H54 (cell line): Measurements from ENCODE around the gene RNU1-4.
"Not testable (repeated sequence)": the region's sequence is repeated elsewhere in the genome, so short reads cannot be mapped to it uniquely, and the experiment has no call there.

Experiments used
- DNase-seq: peaks from one replicate; pipeline ENCODE4 v3.0.0; 2011; ENCODE audit warnings: low spot score, mixed read lengths; ENCODE audit not compliant: insufficient read length
- FAIRE-seq: peaks from 3 replicates; lab custom pipeline; 2011; peaks lifted over from hg19 to GRCh38; lab: Jason Lieb, UNC

Gene RNU1-4

DNA sequence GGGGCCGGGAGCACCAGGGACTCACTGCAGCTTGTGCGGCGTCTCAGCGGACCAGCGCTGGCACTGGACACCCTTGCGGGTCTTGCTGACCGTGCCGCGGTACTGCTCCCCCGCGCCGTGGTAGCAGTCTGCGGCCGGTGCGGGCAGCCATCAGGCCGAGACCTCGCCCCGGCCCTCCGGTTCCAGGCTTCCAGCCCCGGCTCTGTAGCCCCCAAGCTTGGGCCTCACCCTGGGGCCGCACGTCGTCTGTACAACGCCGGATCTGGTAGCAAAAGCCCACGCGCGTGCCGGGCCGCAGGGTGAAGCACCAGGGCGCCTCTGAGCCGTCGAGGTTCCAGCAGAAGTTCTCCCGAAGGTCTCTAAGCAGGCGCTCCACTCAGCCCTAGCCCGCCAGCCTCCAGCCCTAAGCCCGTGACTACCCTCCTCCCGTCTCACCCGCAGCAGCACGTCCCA is 18.8 kb downstream of the RNU1-4 start:
- FAIRE-seq, DNase-seq: not testable (repeated sequence)

DNA sequence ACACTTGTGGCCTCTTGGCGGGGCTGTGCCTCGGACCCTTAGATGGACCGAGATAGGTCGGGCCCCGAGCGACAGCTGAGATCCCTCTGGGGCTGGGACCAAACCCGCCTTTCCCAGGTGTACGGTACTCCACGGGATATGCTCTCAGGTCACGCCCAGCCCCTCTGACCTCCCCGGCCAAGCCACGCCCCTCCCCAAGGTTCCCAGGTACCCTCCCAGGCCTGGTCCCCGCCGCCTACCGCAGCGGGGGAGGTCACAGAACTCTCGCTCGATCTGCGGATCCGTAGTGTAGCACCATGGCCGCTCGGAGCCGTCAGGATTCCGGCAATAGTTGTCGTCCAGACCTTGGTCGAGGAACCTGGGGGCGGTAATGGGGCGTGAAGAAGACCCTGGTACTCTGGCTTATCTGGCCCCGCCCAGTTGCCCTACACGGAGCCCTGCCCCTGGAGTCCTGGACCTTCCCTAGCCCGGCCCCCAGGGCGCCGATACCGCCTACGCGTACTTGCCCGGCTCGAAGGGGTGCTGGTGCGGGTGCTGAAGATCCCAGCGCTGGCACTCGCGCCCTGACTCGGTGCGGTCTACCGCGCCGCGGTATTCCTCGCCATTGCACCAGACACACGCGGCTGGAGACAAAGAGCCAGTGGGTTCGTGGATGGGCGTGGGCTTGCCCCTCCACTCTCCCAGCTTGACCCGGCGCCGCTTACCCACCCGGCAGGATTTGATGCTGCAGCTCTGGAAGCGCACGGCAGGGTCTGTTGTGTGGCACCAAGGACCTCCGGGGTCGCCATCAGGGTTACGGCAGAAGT is 19.5 kb downstream of the RNU1-4 start:
- FAIRE-seq, DNase-seq: not testable (repeated sequence)

DNA sequence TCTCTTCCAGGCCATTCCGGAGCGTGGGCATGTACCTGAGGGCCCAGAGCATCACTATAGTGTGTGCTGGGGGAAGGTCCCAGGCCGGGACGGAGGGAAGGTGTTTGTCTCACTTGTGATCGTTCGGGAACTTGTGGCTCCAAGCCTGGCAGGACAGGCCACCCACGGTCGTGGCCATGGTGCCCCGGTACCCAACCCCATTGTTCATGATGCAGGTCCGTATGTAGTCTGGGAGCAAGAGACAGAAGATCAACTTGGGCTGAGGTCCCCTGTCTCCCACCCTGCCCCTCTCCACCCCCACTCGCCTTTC is 20.1 kb downstream of the RNU1-4 start:
- not testable (repeated sequence) for DNase-seq, FAIRE-seq

DNA sequence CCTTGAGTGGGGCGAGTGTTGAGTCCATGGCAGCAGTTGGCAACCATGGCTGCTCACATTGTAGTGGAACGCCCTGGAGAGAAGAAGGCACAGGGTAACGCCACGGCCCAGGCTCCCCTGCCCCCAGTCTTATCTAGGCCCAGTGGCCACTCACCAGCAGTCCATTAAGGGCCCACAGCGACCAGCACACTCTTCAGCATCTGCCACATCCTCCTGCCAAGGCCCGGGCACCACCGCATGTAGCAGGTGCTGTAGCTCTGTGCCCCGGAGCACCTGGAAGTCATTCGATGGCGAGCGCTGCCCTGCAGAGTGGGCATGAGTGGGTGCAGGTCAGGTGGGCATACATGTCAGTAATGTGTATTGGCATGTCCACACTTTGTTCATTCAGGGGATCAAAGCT is 20.5 kb downstream of the RNU1-4 start:
- not testable (repeated sequence) for FAIRE-seq, DNase-seq

DNA sequence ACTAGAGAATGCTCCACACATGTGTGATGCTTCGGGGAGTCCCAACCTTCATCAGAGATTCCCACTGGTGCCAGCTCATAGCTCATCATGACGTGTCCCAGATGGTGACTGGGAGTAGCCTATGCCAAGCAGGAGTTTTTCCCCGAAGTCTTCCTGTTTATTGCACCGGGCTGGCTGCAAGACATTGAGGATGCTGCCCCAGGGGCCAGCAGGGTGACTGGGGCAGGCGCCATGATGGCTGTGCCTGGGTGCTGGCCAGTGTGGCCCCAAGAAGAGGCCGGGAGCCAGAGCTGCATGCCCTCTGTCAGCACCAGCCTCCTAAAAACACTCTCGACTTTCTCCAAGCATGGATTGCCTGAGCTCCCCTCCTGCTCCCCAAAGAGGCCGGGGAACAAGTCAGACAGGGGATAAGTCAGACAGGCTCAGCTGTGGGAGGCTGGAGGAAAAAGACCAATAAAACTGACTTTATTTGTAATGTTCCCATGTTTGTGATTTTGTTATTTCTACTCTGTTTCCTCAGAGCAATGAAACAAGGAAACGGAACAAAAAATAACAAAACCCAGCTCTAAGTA is 24.0 kb downstream of the RNU1-4 start:
- DNase-seq, FAIRE-seq: not testable (repeated sequence)

DNA sequence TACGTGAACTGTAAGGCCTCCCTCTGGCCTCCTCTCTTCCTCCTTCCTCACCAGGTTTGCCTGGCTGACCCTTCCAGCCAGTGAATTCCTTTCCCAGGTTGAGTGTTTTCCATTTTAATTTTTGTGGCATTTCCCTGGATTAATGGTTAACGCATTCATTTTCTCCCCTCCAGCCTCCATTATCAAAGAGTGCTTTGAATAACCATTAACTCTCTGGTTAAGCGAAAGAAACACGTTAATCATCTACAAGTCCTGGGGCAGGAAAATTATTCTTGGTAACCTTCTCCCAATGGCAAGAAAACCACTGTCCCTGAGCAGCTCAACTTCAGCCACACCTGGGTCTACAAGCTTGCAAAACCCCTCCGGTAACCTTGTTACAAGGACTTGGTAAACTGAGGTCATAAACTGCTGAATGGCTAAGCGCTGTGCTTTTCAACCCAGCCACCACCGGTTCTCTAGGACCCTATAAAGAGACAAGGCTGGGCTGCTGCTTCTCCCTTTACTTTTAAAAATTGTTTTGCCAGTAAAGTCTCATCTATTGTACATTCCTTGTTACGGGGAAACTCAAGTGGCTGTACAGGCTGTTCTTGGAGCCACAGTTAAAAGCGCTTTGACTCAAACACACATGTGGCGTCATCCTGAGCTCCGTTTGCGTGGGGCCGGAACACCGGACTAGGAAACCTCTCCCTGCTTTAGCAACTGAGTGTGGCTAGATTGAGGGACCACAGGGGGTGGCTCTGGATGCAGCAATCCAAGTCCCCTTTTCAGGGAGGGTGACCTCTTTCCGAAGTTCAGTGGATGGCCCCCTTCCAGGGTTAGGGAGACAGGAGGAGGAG is 24.7 kb downstream of the RNU1-4 start:
- FAIRE-seq, DNase-seq: not testable (repeated sequence)

DNA sequence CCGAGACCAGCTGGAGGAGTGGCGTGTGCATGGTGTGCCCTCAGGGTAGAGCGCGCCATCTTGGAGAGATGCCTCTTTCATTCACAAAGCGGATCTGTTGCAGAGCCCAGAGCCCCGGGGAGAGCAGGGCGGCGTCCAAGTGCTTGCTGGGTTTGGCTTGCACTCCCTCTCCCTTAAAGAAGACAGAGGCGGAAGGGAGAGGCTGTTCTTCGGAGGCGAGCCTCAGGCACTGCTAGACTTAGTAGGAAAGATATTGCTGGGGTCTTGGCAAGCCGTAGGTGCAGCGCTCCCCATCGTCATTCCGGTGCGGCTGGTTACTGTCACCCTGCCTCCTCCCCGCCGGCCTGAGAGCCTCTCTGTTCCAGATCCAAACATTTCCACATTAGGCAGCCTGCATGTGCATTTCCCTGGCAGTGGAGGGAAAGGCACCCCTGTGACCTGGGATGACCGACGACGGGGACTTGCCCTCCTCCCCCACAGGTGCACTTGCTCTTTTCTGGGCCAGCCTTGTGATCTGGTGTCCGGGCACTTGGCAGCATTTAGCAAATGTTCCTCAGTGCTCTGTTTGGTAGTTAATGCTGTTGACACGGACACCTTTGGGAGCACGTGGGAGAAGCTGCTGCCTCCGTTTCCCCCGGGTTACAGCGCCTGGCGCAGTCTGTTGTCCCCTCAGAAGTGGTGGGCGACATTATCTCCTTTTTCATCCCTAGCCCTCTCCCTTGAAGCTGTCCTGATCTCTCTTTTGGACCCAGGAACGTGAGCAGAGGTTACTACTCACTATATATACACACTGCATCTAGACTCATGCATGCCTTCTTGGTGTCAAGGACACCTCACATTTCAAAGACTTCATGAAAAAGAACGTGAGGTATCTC is 25.7 kb downstream of the RNU1-4 start:
- not testable (repeated sequence) for DNase-seq, FAIRE-seq

DNA sequence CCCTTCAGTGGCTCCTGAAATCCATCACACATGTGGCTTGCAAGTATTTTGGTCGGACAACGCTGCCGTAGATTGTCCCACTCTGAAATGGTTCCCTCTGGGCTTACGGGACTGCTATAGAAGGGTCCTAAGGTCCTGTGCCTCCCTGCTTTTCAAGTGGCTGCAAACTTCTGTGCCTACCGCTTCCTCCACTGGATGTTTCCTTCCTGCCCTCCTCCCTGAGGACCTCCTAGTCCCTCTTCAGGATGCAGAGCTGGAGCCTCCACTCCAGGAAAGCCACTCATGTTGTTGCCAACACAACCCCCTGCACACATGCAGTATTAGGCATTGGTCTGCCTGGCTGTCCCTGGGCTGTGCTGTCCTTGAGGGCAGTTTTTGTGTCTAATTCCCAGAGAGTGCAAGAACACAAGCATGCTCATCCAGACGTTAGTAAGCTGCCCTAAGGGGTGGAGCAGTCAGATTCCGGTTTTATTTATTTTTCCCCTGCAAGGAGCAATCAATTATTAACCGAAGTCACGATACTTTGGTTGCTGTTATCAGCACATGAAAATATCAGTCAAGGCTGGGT is 26.5 kb downstream of the RNU1-4 start:
- not testable (repeated sequence) for FAIRE-seq, DNase-seq

DNA sequence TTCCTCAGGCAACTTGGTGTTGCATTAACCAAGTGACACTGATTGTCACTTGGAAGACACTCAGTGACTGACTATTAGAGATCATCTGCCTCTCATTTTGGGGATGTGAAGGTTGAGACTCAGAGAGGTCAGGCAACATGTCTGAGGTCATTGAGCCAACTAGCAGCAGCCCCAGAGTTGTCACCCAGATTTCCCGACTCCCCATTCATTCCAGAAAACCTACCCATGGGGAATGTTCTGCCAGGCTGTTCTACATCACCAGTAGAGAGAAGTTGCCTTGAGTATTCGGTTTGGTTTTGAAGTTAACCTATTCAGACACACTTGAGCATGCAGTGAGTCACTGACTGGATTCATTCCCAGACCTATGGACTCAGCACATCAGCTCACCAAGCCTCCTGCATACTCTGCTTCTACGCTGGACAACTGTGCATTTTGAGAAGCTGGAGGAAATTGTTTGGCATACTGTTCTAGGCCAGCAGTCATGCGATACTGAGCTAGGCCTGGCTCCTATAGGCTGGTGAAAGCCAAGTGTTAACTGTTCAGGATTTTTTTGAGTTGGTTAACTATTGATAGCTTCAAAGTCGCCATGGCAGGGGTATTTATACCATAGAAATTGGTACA is 29.9 kb downstream of the RNU1-4 start:
- peak; percentile 57 for FAIRE-seq

DNA sequence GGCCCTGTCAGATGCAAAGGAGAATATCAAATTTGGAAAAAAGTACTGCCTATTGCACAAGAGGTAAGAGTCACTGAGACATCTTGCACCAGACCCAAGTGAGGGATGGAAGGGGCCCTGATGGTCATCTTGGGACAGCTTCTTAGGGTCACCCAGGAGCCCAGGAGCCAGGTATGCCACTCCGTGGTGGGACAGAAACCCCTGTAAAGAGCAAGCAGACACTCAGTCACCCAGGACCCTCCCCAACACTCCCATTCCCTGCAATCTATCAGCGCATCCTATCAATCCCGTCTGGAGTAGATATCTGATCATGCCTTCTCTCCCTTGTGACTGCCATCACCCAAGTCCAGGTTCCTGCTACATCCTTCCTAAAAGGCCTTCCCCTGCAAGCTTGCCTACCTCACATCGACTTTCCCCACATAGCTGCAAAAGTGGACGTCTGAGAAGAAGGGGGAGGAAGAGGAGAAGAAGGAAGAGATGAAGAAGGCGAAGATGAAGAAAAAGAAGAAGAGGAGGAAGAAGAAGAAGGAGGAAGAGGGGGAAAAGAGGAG is 30.7 kb downstream of the RNU1-4 start:
- peak; percentile 0 for DNase-seq
- FAIRE-seq: not testable (repeated sequence)

More for the DNA sequence above, 29.9 kb downstream of the RNU1-4 start:
- not testable (repeated sequence) for DNase-seq

DNA sequence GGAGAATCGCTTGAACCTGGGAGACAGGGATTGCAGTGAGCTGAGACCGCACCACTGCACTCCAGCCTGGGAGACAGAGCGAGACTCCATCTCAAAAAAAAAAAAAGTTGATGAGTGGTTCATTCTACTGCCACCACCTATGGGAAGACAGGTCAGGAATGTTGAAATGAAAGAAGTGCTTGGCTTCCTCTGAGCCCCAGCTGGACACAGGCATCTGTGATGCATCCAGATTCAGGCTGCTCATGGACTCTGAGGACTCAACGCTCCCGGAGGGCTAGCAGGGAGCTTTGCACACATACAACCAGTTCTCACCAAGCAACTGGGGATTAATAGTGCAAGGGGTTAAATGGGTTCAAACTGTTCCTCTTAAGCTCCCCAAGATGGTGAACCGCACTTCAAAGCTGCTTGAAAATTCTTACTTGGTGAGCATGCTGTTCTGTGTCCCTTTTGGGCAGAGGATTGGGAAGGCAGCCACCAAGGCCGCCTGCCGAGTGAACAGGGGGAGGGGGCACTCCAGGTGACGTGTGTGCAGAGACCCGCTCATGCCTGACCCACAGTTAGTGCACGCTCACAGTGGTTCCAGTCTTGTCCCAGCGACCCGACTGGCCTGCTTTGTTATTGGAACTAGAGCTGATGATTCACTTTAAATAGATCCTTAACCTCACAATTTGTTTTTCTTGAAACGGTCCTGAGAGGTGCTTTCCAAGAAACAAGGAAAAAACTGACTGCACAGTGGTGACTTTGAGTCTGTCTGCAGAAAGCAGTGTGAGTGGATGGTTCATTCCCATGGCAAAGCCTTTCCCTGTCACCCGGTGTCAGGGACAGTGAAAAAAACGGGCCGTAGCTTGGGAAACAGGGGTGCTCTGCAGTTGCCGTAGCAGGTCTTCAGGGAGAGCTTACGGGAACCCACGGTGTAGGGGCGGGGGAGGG is 32.2 kb downstream of the RNU1-4 start:
- DNase-seq, FAIRE-seq: not testable (repeated sequence)

DNA sequence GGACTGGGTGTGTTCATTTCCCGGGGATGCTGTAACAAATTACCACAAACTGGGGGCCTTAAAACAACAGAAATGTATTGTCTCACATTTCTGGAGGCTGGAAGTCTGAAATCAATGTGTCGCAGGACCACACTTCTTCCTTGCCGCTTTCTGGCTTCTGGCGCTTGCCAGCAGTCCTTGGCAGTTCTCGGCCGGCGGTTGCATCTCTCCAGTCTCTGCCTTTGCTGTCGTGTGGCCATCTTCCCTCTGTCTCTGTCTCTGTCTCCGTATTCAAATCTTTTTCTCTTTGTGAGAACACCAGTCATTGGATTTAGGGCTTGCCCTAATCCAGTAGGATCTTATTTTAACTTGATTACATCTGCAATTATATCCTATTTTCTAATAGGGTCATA is 32.9 kb downstream of the RNU1-4 start:
- not testable (repeated sequence) for DNase-seq, FAIRE-seq

DNA sequence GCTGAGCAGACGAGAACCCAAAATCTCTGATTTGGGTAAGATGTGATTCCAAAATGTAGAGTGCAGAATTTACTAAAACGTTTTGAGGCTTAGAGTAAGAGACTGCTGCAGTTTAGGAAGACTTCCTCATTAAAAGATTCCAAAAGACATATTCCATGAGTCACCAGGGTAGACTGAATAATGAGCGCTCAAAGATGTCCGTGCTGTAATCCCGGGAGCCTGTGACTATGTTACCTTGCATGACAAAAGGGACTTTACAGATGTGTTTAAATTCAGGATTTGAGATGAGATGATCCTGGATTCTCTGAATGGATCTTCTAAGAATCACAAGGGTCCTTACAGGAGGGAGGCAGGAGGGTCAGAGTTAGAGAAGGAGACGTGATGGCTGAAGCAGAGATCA is 33.4 kb downstream of the RNU1-4 start:
- FAIRE-seq, DNase-seq: not testable (repeated sequence)

DNA sequence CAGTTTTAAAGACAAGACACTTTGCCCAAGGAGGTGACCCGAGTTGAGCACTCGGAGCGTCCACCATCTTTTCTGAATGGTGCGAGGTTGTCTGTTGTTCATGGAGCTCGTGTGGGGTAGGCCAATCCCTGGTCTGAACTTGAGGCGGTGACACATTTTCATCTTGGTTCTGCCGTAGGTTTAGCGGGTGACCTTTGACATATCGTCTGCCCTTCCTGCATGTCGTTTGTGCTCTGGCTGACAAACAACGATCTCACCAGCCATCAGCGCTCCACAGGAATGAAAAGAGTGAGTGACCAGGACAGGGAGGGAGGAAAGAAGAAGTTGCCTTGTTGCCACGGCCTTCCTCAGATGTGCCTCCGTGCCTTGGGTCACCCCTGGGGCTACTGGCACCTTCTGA is 34.5 kb downstream of the RNU1-4 start:
- FAIRE-seq, DNase-seq: not testable (repeated sequence)

DNA sequence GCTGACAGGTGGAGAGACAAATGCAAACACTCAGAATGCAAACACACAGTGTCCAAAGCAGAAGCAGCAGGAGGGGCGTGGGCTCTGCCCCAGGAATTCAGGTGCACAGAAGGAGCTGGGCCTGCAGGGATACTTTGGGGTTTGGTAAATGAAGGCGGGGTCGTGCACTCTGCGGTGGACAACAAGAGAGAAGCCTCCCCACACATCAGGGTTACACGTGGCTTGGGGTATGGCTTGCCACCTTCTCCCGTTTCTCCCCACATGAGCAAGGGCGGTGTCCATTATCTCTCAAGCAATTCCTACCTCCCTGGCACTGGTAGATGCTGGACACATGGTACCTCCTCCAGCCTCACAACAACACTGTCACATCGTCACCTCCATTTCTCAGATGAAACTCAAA is 35.0 kb downstream of the RNU1-4 start:
- not testable (repeated sequence) for DNase-seq, FAIRE-seq

DNA sequence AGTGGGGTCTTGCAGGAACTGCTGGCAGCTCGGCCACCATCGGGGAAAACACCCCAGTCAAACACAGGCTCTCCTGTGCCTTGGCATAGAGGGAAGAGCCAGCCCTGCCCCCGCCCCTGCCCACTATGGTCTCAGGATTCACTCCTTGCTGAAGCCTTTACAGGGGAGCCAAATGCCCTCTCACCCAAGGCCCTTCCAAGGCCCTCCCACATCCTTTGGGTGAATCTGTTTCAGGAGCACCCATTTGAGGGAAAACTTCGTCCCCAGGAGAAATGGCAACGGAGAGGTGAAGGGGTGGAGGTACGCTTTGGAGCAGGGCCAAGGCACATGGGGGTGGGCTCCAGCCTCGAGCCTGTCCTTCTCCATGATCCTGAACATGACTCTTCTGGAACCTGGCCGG is 35.9 kb downstream of the RNU1-4 start:
- not testable (repeated sequence) for DNase-seq, FAIRE-seq

DNA sequence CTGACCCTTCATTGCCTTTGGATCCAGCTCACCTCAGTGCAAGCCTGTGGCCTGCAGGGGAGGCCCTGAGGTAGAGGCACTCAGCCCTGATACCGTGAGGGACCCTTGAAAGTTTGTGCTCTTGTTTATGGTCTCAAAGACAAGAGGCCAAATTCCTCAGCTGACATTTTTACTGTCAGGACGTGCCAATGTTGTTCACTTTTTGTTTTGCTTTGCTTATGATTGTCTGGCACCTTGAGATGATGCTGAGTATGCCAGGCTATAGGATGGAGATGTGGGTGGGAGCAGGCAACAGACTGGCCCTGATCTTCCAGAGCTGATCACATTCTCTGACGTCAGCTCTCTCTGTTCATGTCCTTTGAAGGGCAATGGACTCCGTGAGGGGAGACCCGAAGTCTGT is 36.5 kb downstream of the RNU1-4 start:
- not testable (repeated sequence) for FAIRE-seq, DNase-seq
